ENCODE results near the gene MAGI2.

- TF ChIP-seq CTCF (IDR thresholded peaks at IDR 0.05) (no peak), POLR2A (IDR thresholded peaks at IDR 0.05) (no peak)
These were observed 1205.4 kb downstream of the MAGI2 start for GRCh38 chr7:78247910-78248689.

All from body of pancreas (tissue), 4 donors.